ENCODE measurements around the gene TBXA2R. TPM values are rescaled to one million over a fixed set of nuclear protein-coding genes. Genes with fewer than 3 reads are reported as not detected.

The TBXA2R gene
- total RNA-seq, 1 experiment from 2014 or later: 1.3 TPM

DNA sequence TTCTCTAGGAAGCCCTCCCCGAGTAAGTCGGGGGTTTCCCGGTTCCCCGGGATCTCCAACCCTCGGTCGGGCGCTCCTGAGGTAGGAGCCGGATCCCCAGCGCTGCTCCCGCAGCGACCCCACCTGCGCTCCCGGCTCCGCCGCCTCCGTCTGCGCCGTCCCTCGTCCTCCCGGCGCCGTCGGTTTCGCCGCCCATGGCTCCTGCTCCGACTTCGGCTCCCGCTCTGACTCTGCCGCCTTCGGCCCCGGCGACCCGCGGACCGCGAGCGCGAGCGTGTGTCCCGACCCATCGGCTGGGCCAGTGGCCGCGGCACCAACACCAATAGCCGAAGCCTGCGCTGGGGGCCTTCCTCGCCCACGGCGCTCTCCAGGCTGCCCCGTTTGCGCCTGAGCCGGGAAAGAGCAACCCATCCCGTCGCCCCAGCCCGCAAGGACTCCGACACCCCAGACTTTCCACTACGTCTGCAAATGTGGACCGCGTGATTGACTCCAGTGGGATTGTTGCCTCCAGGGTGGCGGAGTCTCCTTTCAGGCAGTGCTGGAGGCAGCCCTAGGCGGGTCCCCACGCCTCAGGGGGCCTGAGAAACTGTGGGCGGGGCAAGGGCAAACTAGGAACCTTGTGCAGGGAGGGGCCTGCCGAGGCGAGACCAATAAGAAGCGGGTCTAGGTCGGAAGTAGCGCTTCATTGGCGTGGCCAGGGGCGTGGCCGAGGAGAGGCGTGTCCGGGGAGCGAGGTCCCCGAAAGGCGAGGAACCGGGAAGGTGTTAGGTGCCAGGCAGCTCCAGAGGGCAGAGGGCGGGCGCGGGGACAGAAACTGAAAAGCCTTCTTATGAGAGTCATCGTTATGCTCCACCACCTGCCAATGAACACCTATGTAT, 20.0 kb upstream of the TBXA2R start, which contains the start of gene CACTIN (continued):
- TF ChIP-seq, protein P1, sequence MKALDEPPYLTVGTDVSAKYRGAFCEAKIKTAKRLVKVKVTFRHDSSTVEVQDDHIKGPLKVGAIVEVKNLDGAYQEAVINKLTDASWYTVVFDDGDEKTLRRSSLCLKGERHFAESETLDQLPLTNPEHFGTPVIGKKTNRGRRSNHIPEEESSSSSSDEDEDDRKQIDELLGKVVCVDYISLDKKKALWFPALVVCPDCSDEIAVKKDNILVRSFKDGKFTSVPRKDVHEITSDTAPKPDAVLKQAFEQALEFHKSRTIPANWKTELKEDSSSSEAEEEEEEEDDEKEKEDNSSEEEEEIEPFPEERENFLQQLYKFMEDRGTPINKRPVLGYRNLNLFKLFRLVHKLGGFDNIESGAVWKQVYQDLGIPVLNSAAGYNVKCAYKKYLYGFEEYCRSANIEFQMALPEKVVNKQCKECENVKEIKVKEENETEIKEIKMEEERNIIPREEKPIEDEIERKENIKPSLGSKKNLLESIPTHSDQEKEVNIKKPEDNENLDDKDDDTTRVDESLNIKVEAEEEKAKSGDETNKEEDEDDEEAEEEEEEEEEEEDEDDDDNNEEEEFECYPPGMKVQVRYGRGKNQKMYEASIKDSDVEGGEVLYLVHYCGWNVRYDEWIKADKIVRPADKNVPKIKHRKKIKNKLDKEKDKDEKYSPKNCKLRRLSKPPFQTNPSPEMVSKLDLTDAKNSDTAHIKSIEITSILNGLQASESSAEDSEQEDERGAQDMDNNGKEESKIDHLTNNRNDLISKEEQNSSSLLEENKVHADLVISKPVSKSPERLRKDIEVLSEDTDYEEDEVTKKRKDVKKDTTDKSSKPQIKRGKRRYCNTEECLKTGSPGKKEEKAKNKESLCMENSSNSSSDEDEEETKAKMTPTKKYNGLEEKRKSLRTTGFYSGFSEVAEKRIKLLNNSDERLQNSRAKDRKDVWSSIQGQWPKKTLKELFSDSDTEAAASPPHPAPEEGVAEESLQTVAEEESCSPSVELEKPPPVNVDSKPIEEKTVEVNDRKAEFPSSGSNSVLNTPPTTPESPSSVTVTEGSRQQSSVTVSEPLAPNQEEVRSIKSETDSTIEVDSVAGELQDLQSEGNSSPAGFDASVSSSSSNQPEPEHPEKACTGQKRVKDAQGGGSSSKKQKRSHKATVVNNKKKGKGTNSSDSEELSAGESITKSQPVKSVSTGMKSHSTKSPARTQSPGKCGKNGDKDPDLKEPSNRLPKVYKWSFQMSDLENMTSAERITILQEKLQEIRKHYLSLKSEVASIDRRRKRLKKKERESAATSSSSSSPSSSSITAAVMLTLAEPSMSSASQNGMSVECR (CRISPR knock-in tag; IDR thresholded peaks at IDR 0.05; ENCODE audit: borderline replicate concordance): peak; percentile 89; the same call in 1 of the 2 replicates
- no peak for TF ChIP-seq EMX1 (CRISPR knock-in tag; IDR thresholded peaks at IDR 0.05)
- TF ChIP-seq, protein P2, sequence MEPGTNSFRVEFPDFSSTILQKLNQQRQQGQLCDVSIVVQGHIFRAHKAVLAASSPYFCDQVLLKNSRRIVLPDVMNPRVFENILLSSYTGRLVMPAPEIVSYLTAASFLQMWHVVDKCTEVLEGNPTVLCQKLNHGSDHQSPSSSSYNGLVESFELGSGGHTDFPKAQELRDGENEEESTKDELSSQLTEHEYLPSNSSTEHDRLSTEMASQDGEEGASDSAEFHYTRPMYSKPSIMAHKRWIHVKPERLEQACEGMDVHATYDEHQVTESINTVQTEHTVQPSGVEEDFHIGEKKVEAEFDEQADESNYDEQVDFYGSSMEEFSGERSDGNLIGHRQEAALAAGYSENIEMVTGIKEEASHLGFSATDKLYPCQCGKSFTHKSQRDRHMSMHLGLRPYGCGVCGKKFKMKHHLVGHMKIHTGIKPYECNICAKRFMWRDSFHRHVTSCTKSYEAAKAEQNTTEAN (CRISPR knock-in tag; IDR thresholded peaks at IDR 0.05): no peak
- TF ChIP-seq, protein P3, sequence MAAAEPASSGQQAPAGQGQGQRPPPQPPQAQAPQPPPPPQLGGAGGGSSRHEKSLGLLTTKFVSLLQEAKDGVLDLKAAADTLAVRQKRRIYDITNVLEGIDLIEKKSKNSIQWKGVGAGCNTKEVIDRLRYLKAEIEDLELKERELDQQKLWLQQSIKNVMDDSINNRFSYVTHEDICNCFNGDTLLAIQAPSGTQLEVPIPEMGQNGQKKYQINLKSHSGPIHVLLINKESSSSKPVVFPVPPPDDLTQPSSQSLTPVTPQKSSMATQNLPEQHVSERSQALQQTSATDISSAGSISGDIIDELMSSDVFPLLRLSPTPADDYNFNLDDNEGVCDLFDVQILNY (CRISPR knock-in tag; IDR thresholded peaks at IDR 0.05): peak; percentile 64; the same call in 1 of the 2 replicates
- no peak for TF ChIP-seq NFE2L1 (CRISPR knock-in tag; IDR thresholded peaks at IDR 0.05)
- peak; percentile 63 for TF ChIP-seq GABPB1 (CRISPR knock-in tag; IDR thresholded peaks at IDR 0.05)
- no peak for TF ChIP-seq MXD4 (CRISPR knock-in tag; IDR thresholded peaks at IDR 0.05; ENCODE audit: borderline replicate concordance)
- TF ChIP-seq, protein P4, sequence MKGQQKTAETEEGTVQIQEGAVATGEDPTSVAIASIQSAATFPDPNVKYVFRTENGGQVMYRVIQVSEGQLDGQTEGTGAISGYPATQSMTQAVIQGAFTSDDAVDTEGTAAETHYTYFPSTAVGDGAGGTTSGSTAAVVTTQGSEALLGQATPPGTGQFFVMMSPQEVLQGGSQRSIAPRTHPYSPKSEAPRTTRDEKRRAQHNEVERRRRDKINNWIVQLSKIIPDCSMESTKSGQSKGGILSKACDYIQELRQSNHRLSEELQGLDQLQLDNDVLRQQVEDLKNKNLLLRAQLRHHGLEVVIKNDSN (CRISPR knock-in tag; IDR thresholded peaks at IDR 0.05): peak; percentile 37; the same call in 1 of the 2 replicates
- no peak for TF ChIP-seq ZNF671 (CRISPR knock-in tag; IDR thresholded peaks at IDR 0.05)
- peak; percentile 96 for TF ChIP-seq FOXK1 (CRISPR knock-in tag; IDR thresholded peaks at IDR 0.05)

DNA sequence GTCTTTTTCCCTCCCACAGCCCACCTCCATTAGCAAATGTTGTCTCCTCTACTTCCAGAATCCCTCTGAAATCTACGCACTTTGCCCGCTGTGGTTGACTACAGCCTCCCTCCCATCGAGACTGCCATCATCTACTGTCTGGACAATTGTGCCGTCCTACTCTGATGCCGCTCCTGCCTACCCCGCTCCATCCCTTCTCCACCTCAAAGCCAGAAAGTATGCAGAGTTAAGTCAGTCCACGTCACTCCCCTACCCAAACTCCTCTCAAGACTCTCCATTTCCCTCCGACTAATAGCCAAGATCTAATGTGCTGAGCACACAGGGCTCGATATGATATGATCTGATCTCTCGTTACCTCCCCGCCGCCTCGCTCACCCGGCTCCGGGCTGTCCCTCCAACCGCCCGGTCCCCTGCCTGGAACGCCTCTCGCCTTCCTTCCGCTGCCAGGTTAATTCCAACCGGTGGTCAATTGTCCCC, 19.4 kb upstream of the TBXA2R start:
- no peak for DNase-seq (ENCODE audit: low spot score)
- Mint-ChIP-seq H3K27me3 (ENCODE audit: low read depth) (no peaks in the 10 kb centered on the region), H3K36me3 (peaks cover 5% of the 10 kb centered on the region), H3K4me3 (peak overlapping the region; percentile 98), H3K4me1 (peaks cover 5% of the 10 kb centered on the region), H3K9me3 (no peaks in the 10 kb centered on the region), H3K27ac (peak overlapping the region; percentile 95)
- ChIA-PET CTCF (interaction anchor here (1.4 kb wide), 1 partner anchor 141 kb away, joined by 3 read pairs; no protein-coding TSS in a partner anchor), POLR2A (no interaction called here)
- no peak for ATAC-seq
- TF ChIP-seq ZNF219 (CRISPR knock-in tag; IDR thresholded peaks at IDR 0.05; ENCODE audit: borderline replicate concordance) (no peak), ZNF396 (CRISPR knock-in tag; IDR thresholded peaks at IDR 0.05; ENCODE audit: borderline replicate concordance) (no peak), FOXP1 (CRISPR knock-in tag; IDR thresholded peaks at IDR 0.05; ENCODE audit: borderline replicate concordance) (no peak), HMGA2 (CRISPR knock-in tag; IDR thresholded peaks at IDR 0.05) (no peak)
- TF ChIP-seq, protein P5, sequence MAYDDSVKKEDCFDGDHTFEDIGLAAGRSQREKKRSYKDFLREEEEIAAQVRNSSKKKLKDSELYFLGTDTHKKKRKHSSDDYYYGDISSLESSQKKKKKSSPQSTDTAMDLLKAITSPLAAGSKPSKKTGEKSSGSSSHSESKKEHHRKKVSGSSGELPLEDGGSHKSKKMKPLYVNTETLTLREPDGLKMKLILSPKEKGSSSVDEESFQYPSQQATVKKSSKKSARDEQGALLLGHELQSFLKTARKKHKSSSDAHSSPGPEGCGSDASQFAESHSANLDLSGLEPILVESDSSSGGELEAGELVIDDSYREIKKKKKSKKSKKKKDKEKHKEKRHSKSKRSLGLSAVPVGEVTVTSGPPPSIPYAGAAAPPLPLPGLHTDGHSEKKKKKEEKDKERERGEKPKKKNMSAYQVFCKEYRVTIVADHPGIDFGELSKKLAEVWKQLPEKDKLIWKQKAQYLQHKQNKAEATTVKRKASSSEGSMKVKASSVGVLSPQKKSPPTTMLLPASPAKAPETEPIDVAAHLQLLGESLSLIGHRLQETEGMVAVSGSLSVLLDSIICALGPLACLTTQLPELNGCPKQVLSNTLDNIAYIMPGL (CRISPR knock-in tag; IDR thresholded peaks at IDR 0.05): no peak
- TF ChIP-seq, protein P6, sequence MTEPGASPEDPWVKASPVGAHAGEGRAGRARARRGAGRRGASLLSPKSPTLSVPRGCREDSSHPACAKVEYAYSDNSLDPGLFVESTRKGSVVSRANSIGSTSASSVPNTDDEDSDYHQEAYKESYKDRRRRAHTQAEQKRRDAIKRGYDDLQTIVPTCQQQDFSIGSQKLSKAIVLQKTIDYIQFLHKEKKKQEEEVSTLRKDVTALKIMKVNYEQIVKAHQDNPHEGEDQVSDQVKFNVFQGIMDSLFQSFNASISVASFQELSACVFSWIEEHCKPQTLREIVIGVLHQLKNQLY (CRISPR knock-in tag; IDR thresholded peaks at IDR 0.05): no peak
- TF ChIP-seq, protein P7, sequence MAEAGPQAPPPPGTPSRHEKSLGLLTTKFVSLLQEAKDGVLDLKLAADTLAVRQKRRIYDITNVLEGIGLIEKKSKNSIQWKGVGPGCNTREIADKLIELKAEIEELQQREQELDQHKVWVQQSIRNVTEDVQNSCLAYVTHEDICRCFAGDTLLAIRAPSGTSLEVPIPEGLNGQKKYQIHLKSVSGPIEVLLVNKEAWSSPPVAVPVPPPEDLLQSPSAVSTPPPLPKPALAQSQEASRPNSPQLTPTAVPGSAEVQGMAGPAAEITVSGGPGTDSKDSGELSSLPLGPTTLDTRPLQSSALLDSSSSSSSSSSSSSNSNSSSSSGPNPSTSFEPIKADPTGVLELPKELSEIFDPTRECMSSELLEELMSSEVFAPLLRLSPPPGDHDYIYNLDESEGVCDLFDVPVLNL (CRISPR knock-in tag; IDR thresholded peaks at IDR 0.05; ENCODE audit: borderline replicate concordance, low read depth): no peak
